Endometrium (tissue), 2 donors: ENCODE measurements around the gene PARD6B.
"Not testable (repeated sequence)": the region's sequence is repeated elsewhere in the genome, so short reads cannot be mapped to it uniquely, and the experiment has no call there.

Source experiments
- FAIRE-seq: peaks from 2 replicates; lab custom pipeline; 2012; peaks lifted over from hg19 to GRCh38; lab: Jason Lieb, UNC
- donor health status: control.
- donor health status: control.

PARD6B gene

GRCh38 chr20:50776122-50776817 lies 44.9 kb downstream of the PARD6B start:
- FAIRE-seq: no peak

GRCh38 chr20:50777373-50777772 lies 46.0 kb downstream of the PARD6B start:
- FAIRE-seq: no peak

DNA sequence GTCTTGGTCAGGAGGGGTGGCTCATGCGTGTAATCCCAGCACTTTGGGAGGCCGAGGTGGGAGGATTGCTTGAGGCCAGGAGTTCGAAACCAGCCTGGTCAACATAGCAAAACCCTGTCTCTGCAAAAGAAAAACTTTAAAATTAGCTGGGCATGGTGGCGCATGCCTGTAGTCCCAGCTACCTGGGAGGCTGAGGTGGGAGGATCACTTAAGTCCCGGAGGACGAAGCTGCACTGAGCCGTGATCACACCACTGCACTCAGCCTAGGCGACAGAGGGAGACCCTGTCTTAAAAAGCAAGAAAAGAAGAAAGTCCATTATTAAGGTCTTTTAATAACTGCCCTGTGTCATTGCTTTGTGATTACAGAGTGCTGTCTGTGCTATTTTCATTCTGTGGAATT lies 47.6 kb downstream of the PARD6B start:
- FAIRE-seq: not testable (repeated sequence)

DNA sequence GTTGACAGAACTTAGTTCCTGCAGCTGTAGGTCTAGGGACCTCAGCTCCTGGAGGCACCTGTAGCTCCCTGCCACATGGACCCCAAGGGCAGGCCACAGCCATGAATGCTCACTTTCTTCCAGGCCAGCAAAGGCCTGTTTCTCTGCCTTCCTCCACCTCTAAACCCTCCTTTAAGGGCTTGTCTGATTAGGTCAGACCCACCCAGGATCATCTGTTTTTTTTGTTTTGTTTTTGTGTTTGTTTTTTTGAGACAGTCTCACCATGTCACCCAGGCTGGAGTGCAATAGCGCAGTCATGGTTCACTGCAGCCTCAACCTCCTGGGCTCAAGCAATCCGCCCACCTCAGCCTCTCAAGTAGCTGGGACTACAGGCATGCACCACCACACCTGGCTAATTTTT lies 52.0 kb downstream of the PARD6B start:
- no peak for FAIRE-seq

DNA sequence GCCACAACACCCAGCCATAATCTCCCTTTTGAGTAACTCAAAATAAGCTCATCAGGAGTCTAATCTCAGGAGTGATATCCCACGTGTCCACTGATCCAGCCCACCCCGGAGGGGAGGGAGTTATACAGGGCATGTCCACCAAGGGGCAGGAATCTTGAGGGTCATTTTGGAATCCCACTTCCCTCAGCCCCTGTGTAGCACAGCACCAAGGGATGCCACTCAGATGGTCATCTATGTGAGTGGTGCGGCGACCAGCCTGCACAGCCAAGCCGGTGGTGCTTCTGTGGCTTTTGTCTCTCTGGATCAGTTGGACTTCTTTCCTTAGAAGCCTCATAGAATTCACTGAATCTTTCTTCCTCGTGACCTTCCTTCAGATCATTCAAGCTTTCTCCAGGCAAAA lies 52.5 kb downstream of the PARD6B start:
- FAIRE-seq: no peak

GRCh38 chr20:50784464-50784863 lies 53.1 kb downstream of the PARD6B start:
- FAIRE-seq: no peak

DNA sequence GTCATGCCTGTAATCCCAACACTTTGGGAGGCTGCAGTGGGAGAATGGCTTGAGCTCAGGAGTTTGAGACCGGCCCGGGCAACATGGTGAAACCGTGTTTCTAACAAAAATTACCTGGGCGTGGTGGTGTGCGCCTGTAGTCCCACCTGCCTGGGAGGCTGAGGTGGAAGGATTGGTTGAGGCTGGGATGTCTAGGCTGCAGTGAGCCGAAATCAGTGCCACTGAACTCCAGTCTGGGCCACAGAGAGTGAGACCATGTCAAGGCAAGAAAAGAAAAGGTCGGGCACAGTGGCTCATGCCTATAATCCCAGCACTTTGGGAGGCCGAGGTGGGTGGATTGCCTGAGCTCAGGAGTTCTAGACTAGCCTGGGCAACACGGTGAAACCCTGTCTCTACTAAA lies 55.3 kb downstream of the PARD6B start:
- FAIRE-seq: no peak

DNA sequence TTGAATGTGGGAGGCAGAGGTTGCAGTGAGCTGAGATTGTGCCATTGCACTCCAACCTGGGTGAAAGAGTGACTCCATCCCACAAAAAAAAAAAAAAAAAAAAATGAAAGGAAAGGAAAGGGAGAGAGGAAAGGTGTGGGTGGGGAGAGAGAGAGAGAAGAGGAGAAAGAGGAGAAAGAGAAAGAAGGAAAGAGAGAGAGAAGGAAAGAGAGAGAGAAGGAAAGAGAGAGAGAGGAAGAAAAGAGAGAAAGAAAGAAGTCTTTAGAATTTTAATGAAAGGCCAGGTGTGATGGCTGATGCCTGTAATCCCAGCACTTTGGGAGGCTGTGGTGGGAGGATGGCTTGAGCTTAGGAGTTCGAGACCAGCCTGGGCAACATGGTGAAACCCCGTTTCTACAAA lies 55.8 kb downstream of the PARD6B start:
- no peak for FAIRE-seq

DNA sequence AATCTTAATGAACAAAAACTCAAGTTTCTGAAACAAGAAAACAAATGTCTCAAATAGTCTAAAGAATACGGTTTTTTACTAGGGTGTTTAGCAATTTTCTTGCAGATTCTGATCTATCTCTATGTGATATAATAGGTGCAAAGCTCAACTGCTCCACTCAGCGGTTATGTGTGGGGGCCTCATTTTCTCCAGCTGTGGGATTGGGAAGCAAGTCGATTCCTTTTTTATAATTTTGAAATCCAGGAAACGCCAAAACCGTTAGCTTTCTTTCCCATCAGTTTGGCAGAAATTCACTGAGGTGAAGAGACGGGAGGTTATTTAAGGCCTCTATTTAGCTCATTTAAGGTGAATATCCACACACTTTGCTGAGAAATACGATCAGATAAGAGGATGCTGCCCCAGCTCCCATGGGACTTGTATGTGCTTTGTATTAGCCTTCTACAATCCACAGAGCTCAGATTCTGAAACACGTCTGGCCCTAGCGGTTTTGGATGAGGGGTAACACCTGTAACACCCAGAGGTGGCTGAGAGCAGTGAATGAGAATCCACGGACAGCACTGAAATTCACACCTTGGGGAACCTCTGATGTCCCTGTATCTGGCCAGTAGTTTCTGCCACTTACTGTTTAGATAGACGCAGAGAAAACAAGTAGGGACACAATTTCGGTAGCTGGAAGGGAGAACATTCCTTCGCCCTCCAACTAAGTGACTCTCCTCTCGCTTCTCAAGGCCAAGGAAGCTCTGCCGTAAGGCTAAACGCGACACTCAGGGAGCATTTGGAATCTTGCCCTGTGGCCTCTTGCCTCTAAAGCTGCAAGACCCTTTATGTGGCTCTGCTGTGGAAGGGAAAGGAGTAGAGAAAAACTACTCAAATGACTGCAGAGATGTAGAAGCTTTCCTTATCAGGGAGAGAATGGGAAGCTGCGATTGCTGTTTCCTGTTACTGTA lies 56.9 kb downstream of the PARD6B start:
- no peak for FAIRE-seq

GRCh38 chr20:50789968-50790650 lies 58.7 kb downstream of the PARD6B start:
- FAIRE-seq: no peak

DNA sequence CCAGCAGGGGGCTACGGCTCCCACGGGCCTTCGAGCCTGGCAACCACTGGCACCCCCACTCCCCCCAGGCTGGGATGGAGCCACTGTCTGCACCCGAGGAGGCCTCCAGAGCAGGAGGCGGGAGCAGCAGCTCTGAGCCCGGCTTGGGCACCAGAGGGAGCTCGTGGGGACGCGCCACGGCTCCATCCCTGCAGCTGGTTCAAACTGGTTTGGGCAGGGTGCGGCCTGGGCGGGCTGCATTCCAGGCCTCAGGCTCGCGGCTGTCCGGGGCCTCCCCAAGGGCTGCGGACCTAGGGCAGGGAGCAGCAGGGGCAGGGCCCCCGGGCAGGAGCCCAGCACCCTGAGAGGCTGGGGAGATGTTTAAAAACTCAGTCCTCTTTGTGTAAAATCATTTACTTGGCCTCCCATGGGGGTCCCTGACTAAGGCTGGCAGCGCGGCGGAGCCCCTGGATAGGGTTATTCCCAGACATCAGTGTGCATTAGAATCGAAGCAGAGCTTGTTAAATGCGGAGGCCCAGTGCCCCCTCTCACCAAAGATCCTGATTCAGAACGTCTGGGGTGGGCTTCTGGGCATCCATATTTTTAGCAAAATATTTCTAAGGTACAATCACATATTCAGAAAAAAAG lies 59.4 kb downstream of the PARD6B start:
- FAIRE-seq: no peak

DNA sequence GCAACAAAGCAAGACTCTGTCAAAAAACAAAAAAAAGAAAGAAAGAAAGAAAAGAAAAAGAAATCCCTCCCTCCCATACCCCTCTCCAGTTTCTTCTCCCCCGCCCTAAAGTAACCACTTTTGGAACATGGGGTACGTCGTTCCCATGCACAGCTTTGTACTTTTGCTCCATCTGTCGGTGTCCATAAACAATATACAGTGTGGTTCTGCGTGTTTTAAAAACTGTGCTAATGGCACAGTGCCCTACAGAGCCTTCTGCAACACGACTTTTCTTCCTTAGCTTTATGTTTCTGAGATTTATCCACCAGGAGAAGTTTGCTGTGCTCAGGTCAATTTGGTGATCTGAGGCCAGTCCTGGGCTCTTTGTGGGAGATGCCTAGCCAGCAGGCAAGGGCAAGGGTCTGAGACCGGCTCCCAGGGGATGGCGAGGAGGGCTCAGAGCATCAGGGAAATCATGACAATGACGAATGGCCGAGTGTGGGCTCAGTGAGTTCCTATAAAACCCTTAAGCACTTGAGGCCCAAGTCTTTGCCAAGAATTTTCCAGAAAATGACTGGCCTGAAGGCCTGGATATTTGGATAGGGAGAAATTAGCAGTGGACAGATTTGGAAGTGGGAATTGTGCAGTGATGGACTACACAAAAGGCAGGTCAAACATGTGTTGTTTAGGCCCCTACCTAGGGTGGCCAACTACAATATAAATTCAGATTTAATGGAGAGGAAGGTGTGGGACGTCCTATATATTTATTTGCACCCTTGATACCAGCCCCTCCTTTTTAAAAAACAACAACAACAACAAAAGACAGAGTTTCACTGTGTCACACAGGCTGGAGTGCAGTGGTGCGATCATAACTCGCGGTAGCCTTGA lies 61.6 kb downstream of the PARD6B start:
- FAIRE-seq: no peak

DNA sequence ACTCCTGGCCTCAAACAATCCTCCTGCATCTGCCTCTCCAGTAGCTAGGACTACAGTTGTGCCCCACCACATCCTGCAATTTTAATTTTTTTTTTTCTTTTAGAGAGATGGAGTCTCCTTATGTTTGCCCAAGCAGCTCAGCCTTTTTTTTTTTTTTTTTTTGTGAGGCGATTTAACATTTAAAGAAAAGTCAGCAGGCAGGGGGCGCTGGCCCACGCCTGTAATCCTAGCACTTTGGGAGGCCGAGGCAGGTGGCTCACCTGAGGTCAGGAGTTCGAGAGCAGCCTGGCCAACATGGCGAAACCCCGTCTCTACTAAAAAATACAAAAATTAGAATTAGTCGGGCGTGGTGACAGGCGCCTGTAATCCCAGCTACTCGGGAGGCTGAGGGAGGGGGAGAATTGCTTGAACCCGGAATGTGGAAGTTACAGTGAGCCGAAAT lies 62.2 kb downstream of the PARD6B start:
- not testable (repeated sequence) for FAIRE-seq

DNA sequence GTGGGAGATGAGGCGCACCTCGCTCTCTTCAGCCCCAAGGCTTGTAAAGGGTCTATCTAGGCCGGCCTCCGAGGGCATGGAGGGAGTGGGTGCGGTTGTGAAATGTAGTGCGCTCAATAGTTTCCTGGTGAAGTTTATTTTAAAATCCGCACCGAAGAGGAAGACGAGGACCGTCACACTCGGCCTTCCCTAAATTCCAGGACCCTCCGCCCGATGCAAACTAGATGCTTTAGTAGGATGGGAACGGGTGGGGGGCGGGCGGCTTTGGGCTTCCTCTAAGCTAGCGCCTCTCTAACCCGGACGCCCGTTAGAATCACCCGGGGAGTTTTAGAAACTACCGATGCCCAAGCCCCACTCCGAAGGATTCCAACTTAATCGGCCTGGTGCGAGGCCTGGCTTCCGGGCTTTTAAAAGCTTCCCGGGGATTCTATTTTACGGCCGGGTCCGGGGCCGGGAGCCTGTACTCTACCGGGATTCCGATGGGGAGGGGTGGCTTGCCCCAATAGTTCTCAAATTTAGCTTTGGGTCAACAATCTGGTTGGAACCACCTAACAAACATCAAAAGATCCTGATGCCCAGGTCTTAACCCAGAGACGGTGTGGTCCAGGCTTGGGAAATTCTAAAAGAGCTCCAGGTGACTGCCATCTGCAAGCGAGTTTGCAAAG lies 62.9 kb downstream of the PARD6B start:
- no peak for FAIRE-seq

DNA sequence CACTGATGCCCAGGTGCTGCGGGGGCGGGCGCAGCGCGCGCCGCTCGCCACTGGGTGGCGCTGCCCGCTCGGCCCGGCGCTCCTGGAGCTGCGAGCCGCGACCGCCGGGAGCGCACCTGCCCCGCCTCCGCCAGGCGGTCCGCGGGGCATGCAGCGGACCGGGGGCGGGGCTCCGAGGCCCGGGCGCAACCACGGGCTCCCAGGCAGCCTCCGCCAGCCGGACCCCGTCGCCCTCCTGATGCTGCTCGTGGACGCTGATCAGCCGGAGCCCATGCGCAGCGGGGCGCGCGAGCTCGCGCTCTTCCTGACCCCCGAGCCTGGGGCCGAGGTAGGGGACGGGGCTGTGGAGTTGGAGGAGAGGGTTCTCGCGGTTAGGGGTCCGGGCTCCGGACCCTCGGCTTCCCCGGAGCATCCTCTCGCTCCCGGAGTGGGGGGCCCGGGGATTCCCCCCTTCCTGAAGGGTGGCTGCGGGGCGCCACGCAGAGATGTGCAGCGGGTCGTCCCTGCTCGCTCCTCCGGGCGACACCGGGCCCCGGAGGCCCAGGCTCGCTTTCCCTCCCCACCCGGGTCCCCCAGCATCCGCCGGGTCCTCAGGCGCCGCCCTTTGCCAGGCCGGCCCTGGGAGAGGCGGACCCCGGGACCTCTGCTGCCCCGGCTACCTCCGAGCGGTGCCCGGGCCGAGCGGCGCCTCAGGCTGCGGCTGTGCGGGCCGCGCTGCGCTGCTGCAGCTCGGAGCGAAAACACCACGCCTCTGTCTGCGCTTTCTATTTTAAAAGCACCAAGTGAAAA lies 63.7 kb downstream of the PARD6B start, which contains the start of gene BCAS4:
Gene BCAS4 (plus strand): TSS at position 216 of the 789 bp plus-strand sequence. CDS start 23 bp downstream, at position 239.
- FAIRE-seq: no peak

DNA sequence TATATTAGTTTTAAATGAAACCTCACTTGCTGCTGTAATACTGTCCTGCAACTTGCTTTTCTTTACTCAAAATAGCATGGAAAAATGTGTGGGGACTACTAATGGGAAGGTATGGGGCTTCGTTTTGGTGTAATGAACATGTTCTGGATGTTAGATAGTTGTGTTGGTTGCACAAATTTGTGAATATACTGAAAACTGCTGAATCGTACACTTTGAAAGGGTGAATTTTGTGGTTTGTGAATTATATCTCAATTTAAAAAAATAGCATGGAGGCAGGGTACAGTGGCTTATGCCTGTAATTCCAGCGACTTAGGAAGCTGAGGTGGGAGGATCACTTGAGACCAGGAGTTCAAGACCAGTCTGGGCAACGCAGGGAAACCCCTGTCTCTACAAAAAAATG lies 65.8 kb downstream of the PARD6B start:
- FAIRE-seq: no peak

DNA sequence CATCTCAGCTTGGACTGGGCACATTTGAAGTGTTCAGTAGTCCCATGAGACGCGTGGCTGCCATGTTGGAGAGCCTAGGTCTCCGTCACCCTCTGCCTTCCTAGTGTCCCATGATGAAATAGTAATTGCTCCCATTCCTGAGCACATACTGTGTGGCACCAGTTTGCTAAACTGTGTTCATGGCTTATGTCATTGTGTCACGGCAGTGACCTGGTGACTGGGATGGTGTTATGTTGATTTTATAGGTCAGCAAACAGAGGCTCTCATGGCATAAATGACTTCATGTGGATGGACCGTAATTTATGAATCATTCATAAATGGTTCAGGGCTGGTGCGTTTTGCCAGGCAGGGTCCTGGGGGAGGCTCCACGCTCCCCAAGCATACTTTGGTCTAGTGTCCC lies 67.3 kb downstream of the PARD6B start:
- no peak for FAIRE-seq

- FAIRE-seq: no peak
Observed at GRCh38 chr20:50799176-50799889, 68.0 kb downstream of the PARD6B start.
